Measurements from ENCODE around the gene GPR171. TPM values are rescaled to one million over a fixed set of nuclear protein-coding genes. Genes with fewer than 3 reads are reported as not detected.

Gene GPR171
- total and polyA plus RNA-seq, 4 donors, result 0.87 to 2.7 (median 1.7) TPM

DNA sequence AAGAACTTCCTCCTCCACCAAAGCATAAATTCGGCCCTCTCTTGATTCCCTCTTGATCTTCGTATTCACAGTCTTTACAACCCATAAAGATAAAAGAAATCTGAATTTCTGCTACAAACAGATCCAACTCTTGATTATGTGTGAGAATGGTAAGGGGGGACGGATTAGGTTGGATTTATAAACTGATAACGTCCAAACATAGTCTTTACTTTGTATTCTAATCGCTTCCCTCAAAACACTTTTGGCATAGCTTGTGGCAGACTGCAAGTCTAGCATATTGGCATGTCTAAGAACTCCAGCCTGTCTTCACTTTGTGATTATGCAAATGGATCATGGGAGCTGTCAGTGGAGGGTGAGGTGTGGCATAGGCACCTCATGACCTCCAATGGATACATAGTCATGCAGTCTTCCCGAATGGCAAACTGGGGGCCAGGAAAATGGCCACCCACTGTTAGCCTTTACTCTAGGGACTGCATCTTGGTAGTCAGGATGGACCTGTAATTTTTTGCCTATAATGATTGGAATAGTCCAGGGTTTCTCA, 24.3 kb upstream of the GPR171 start:
- TF ChIP-seq, protein P1, sequence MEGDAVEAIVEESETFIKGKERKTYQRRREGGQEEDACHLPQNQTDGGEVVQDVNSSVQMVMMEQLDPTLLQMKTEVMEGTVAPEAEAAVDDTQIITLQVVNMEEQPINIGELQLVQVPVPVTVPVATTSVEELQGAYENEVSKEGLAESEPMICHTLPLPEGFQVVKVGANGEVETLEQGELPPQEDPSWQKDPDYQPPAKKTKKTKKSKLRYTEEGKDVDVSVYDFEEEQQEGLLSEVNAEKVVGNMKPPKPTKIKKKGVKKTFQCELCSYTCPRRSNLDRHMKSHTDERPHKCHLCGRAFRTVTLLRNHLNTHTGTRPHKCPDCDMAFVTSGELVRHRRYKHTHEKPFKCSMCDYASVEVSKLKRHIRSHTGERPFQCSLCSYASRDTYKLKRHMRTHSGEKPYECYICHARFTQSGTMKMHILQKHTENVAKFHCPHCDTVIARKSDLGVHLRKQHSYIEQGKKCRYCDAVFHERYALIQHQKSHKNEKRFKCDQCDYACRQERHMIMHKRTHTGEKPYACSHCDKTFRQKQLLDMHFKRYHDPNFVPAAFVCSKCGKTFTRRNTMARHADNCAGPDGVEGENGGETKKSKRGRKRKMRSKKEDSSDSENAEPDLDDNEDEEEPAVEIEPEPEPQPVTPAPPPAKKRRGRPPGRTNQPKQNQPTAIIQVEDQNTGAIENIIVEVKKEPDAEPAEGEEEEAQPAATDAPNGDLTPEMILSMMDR (IDR thresholded peaks at IDR 0.05; ENCODE audit: control extremely low read depth, extremely low read depth), result no peak
- ATAC-seq (ENCODE audit: insufficient read depth, low FRiP score), result no peak

DNA sequence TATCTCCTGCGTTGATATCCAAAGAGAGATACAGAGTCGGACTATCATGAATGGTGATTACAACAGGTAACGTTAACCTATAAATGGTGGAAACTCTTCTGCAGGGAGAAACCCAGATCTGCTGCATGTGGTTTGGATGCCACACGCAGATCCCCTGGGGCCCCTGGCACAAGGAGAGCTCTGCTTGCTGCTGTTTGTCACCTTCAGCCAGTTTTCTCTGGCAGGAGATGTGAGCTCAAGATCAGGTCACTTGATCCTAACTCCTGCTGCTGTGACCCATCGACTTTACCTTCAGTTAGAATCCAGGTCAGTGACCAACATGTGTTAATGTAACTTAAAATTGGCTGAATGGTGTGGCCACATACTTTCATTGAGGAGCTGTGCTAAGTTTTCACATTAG, 23.8 kb upstream of the GPR171 start:
- no peak for ATAC-seq (ENCODE audit: insufficient read depth, low FRiP score)
- H3K27ac ChIP-seq (ENCODE audit: low read depth in 1 of 2, low read length in 1 of 2), result no peak overlapping the region
- no peaks in the 10 kb centered on the region for H3K9me3 ChIP-seq (ENCODE audit: control insufficient read depth in 4 of 4, insufficient read depth in 3 of 4, low read length in 3 of 4)
- H3K9ac ChIP-seq (ENCODE audit: insufficient read depth in 1 of 2, low read length in 2 of 2), result no peak overlapping the region
- H3K4me3 ChIP-seq, result no peak overlapping the region
- H3K4me1 ChIP-seq (ENCODE audit: control insufficient read depth in 5 of 5, insufficient read depth in 5 of 5, low read length in 5 of 5), result peaks cover 0 to 27% (median 0%) of the 10 kb centered on the region in 5 donors
- H3K36me3 ChIP-seq (ENCODE audit: control insufficient read depth in 4 of 4, insufficient read depth in 4 of 4, low read length in 4 of 4), result no peaks in the 10 kb centered on the region
- TF ChIP-seq, protein P1 (IDR thresholded peaks at IDR 0.05; ENCODE audit: control extremely low read depth, extremely low read depth), result no peak
- no peak for DNase-seq
- 88 to 94% methylated on average over 5 of the region's 5 CpGs for WGBS, 2 donors
- H3K27me3 ChIP-seq (ENCODE audit: control insufficient read depth in 3 of 3, insufficient read depth in 3 of 3, low read length in 2 of 3), result no peaks in the 10 kb centered on the region

More for the DNA sequence above, 24.3 kb upstream of the GPR171 start:
- peaks cover 0 to 27% (median 0%) of the 10 kb centered on the region in 5 donors for H3K4me1 ChIP-seq (ENCODE audit: control insufficient read depth in 5 of 5, insufficient read depth in 5 of 5, low read length in 5 of 5)
- DNase-seq, result peak in 2 of 3 donors; percentile 59 to 69
- H3K9me3 ChIP-seq (ENCODE audit: control insufficient read depth in 4 of 4, insufficient read depth in 3 of 4, low read length in 3 of 4), result no peaks in the 10 kb centered on the region
- peak overlapping the region in 1 of 2 donors; percentile 10 for H3K27ac ChIP-seq (ENCODE audit: low read depth in 1 of 2, low read length in 1 of 2)
- no peaks in the 10 kb centered on the region for H3K36me3 ChIP-seq (ENCODE audit: control insufficient read depth in 4 of 4, insufficient read depth in 4 of 4, low read length in 4 of 4)
- 72 to 76% methylated on average over 6 of the region's 6 CpGs for WGBS, 2 donors
- no peaks in the 10 kb centered on the region for H3K27me3 ChIP-seq (ENCODE audit: control insufficient read depth in 3 of 3, insufficient read depth in 3 of 3, low read length in 2 of 3)
- H3K4me3 ChIP-seq, result no peak overlapping the region
- H3K9ac ChIP-seq (ENCODE audit: insufficient read depth in 1 of 2, low read length in 2 of 2), result peak overlapping the region in 1 of 2 donors; percentile 44

DNA sequence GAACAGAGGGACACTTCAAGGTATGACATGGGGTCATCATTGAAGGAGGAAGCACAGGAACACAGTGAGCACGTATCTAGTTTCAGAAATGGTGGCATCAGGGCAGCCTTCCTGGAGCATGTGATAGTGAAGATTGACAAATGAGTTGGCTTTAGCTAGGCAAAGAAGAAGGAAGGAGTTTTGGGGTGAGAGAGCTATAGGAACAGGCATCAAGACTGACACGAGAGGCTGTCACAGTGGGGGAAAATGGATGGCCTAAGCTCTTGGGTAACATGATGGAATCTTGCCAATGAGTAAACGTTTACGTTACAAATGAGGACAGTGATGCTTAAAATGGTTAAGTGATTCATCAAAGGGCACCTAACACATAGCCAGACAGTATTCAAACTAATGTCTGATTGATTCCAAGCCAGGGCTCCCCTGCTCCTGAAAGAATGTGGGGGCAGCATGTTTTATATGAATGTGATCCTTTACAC, 23.1 kb upstream of the GPR171 start:
- Histone ChIP-seq H3K9me3 (ENCODE audit: control insufficient read depth in 4 of 4, insufficient read depth in 3 of 4, low read length in 3 of 4) (peaks cover 0 to 3% (median 0%) of the 10 kb centered on the region in 4 donors), H3K4me3 (no peak overlapping the region), H3K36me3 (ENCODE audit: control insufficient read depth in 4 of 4, insufficient read depth in 4 of 4, low read length in 4 of 4) (no peaks in the 10 kb centered on the region), H3K9ac (ENCODE audit: insufficient read depth in 1 of 2, low read length in 2 of 2) (no peak overlapping the region), H3K27ac (ENCODE audit: low read depth in 1 of 2, low read length in 1 of 2) (no peak overlapping the region), H3K27me3 (ENCODE audit: control insufficient read depth in 3 of 3, insufficient read depth in 3 of 3, low read length in 2 of 3) (no peaks in the 10 kb centered on the region), H3K4me1 (ENCODE audit: control insufficient read depth in 5 of 5, insufficient read depth in 5 of 5, low read length in 5 of 5) (peaks cover 0 to 27% (median 0%) of the 10 kb centered on the region in 5 donors)
- ATAC-seq (ENCODE audit: insufficient read depth, low FRiP score) (no peak), DNase-seq (peak; percentile 17 to 41 (median 24))
- 17 to 27% methylated on average over 4 of the region's 4 CpGs for WGBS, 2 donors
- TF ChIP-seq, protein P1 (IDR thresholded peaks at IDR 0.05; ENCODE audit: control extremely low read depth, extremely low read depth), result no peak
